NB4 (cell line): ENCODE results near the gene GARNL3.

Experiments used
- POLR2A ChIP-seq: IDR thresholded peaks from 2 replicates; pipeline ENCODE4 v1.6.1; 2011; ENCODE audit warnings: mild to moderate bottlenecking; ENCODE audit not compliant: insufficient read length; ENCODE audit errors: extremely low read depth
- TF ChIP-seq, protein P1 (sequence below): IDR thresholded peaks from one replicate; pipeline ENCODE4 v1.5.1; 2012; ENCODE audit warnings: low read depth, low read length
- TF ChIP-seq, protein P2 (sequence below): IDR thresholded peaks from 2 replicates; pipeline ENCODE4 v1.6.1; 2011; ENCODE audit warnings: low read depth, low read length

DNA sequence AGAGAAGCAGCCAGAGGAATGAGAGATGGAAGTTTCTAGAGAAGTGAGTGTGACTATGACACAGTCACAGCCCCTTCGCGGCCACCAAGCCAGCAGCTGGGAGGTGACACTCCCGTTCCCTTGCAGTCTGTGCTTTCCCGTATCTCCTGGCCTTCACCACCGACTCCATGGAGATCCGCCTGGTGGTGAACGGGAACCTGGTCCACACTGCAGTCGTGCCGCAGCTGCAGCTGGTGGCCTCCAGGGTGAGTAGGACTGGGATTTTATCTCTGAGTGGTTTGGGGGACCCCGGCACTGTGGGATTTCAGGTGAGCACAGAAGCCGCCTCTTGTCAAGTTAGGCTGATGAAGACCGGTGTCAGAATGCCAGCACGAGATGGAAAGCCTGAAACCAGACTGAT lies 120.3 kb downstream of the GARNL3 start:
- TF ChIP-seq, protein P1, sequence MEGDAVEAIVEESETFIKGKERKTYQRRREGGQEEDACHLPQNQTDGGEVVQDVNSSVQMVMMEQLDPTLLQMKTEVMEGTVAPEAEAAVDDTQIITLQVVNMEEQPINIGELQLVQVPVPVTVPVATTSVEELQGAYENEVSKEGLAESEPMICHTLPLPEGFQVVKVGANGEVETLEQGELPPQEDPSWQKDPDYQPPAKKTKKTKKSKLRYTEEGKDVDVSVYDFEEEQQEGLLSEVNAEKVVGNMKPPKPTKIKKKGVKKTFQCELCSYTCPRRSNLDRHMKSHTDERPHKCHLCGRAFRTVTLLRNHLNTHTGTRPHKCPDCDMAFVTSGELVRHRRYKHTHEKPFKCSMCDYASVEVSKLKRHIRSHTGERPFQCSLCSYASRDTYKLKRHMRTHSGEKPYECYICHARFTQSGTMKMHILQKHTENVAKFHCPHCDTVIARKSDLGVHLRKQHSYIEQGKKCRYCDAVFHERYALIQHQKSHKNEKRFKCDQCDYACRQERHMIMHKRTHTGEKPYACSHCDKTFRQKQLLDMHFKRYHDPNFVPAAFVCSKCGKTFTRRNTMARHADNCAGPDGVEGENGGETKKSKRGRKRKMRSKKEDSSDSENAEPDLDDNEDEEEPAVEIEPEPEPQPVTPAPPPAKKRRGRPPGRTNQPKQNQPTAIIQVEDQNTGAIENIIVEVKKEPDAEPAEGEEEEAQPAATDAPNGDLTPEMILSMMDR: no peak
- TF ChIP-seq POLR2A: no peak
- TF ChIP-seq, protein P2, sequence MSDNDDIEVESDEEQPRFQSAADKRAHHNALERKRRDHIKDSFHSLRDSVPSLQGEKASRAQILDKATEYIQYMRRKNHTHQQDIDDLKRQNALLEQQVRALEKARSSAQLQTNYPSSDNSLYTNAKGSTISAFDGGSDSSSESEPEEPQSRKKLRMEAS: no peak
